Peyer's patch (tissue), 4 donors: ENCODE results near the gene RINL.

Source experiments
- POLR2A ChIP-seq, 2 donors: fragments of 450-650 bp; IDR thresholded peaks; one replicate each; pipeline ENCODE4 v1.5.1; 2017; ENCODE audit warnings: antibody characterized with exemption in 2 of 2, mild to moderate bottlenecking in 2 of 2, moderate library complexity in 2 of 2
- TF ChIP-seq, protein P1 (sequence below), 6 experiments: fragments of 450-650 bp in 4 of 6; fragments of 200-600 bp in 2 of 6; sonication (generic) in 1 of 6; IDR thresholded peaks; one replicate each; pipeline ENCODE4 v1.5.1; 2017 to 2019; ENCODE audit warnings: antibody characterized with exemption in 6 of 6, mild to moderate bottlenecking in 3 of 6, moderate library complexity in 1 of 6

DNA sequence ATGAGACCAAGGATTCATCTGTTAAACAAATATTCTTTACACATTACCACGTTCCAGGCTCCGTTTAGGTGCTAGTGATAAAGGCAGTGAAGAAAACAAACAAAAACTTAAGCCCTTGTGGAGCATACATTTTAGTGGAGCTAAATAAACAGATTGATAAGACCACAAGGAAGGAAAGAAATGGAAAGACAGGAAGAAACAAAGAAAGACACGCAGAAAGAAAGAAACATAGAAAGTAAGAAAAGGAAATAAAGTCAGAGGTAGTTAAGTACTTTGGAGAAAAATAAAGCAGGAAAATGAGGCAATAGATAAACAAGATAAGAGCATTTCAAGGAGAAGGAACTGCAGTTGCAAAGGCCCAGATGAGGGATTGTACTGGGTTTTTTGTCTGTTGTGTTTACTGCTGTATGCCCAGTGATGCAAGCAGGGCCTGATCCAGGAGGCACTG, 22.7 kb upstream of the RINL start:
- no peak for TF ChIP-seq POLR2A (IDR thresholded peaks at IDR 0.05)
- TF ChIP-seq, protein P1, sequence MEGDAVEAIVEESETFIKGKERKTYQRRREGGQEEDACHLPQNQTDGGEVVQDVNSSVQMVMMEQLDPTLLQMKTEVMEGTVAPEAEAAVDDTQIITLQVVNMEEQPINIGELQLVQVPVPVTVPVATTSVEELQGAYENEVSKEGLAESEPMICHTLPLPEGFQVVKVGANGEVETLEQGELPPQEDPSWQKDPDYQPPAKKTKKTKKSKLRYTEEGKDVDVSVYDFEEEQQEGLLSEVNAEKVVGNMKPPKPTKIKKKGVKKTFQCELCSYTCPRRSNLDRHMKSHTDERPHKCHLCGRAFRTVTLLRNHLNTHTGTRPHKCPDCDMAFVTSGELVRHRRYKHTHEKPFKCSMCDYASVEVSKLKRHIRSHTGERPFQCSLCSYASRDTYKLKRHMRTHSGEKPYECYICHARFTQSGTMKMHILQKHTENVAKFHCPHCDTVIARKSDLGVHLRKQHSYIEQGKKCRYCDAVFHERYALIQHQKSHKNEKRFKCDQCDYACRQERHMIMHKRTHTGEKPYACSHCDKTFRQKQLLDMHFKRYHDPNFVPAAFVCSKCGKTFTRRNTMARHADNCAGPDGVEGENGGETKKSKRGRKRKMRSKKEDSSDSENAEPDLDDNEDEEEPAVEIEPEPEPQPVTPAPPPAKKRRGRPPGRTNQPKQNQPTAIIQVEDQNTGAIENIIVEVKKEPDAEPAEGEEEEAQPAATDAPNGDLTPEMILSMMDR (IDR thresholded peaks at IDR 0.05), result no peak
